Hepatocyte (in vitro differentiated cells): ENCODE data around the gene TMED10. TPM values are rescaled to one million over a fixed set of nuclear protein-coding genes. Genes with fewer than 3 reads are reported as not detected.

Experiments
- DNase-seq: peaks from one replicate; pipeline ENCODE4 v3.0.0-alpha.2; 2016; ENCODE audit warnings: low spot score
- H2AFZ ChIP-seq: fragments of 200-600 bp; sonication (generic); 2 replicates; pipeline ENCODE4 v1.6.0; 2016; ENCODE audit warnings: antibody characterized with exemption, mild to moderate bottlenecking
- H3K27ac ChIP-seq: fragments of 200-600 bp; sonication (generic); 2 replicates; pipeline ENCODE4 v1.5.1; 2016; ENCODE audit warnings: mild to moderate bottlenecking
- H3K27me3 ChIP-seq: fragments of 200-600 bp; sonication (generic); 2 replicates; pipeline ENCODE4 v1.6.1; 2016
- H3K36me3 ChIP-seq: fragments of 200-600 bp; sonication (generic); replicated peaks from 2 replicates; pipeline ENCODE4 v1.5.1; 2016; ENCODE audit warnings: low read depth; ENCODE audit not compliant: insufficient read depth
- H3K4me1 ChIP-seq: fragments of 200-600 bp; sonication (generic); 2 replicates; pipeline ENCODE4 v1.5.1; 2016; ENCODE audit warnings: mild to moderate bottlenecking, moderate library complexity; ENCODE audit not compliant: insufficient read depth
- H3K4me2 ChIP-seq: fragments of 200-600 bp; sonication (generic); 2 replicates; pipeline ENCODE4 v1.6.0; 2016
- H3K4me3 ChIP-seq: fragments of 200-600 bp; sonication (generic); 2 replicates; pipeline ENCODE4 v1.5.1; 2016; ENCODE audit warnings: mild to moderate bottlenecking
- H3K79me2 ChIP-seq: fragments of 200-600 bp; sonication (generic); 2 replicates; pipeline ENCODE4 v1.6.0; 2017; ENCODE audit warnings: mild to moderate bottlenecking
- H3K9me2 ChIP-seq: fragments of 200-600 bp; sonication (generic); replicated peaks from 2 replicates; pipeline ENCODE4 v1.6.0; 2017; ENCODE audit warnings: mild to moderate bottlenecking; ENCODE audit not compliant: insufficient read depth
- H3K9me3 ChIP-seq: fragments of 200-600 bp; sonication (generic); 2 replicates; pipeline ENCODE4 v1.5.1; 2016; ENCODE audit warnings: low read depth, mild to moderate bottlenecking
- H4K20me1 ChIP-seq: fragments of 200-600 bp; sonication (generic); 2 replicates; pipeline ENCODE4 v1.6.0; 2016; ENCODE audit warnings: mild to moderate bottlenecking; ENCODE audit not compliant: insufficient read depth, poor library complexity, severe bottlenecking
- CTCF ChIP-seq: fragments of 200-600 bp; sonication (generic); IDR thresholded peaks from 2 replicates; pipeline ENCODE4 v1.5.1; 2016; ENCODE audit warnings: antibody characterized with exemption, mild to moderate bottlenecking; ENCODE audit not compliant: poor library complexity
- EZH2 ChIP-seq: fragments of 200-600 bp; sonication (generic); IDR thresholded peaks from 2 replicates; pipeline ENCODE4 v1.6.1; 2016; ENCODE audit warnings: antibody characterized with exemption, mild to moderate bottlenecking, borderline replicate concordance
- EZH2phosphoT487 ChIP-seq: fragments of 200-600 bp; sonication (generic); IDR thresholded peaks from one replicate; pipeline ENCODE4 v1.6.1; 2018; ENCODE audit warnings: antibody characterized with exemption, mild to moderate bottlenecking, low read depth, moderate library complexity; ENCODE audit not compliant: unreplicated experiment, severe bottlenecking
- WGBS: methylation state at CpG from one replicate; pipeline ENCODE4 v1.1.6; 2016; ENCODE audit warnings: low lambda C conversion rate; ENCODE audit errors: missing lambda C conversion rate; 5-methylcytosine and 5-hydroxymethylcytosine counted together
- polyA plus RNA-seq: library from polyadenylated mRNA; unstranded; fragments of >200 nt; fragmentation: Nextera tagmentation; extraction: Ambion mirVana; gene quantifications from 2 replicates; pipeline ENCODE4 v1.2.1, GENCODE V29; 2016
- total RNA-seq: library from RNA; depleted of rRNA; stranded (reverse); fragments of >200 nt; gene quantifications from 2 replicates; pipeline ENCODE4 v1.2.3, GENCODE V29; 2014

TMED10 gene
- total and polyA plus RNA-seq, 2 experiments from 2014 or later, result 375 to 390 TPM

- H3K79me2 ChIP-seq, result no peaks in the 10 kb centered on the region
- no peak overlapping the region for H3K27ac ChIP-seq
- H2AFZ ChIP-seq, result no peak overlapping the region
- no peak overlapping the region for H3K4me3 ChIP-seq
- H4K20me1 ChIP-seq, result no peaks in the 10 kb centered on the region
- H3K27me3 ChIP-seq, result no peaks in the 10 kb centered on the region
- 88% methylated on average over 2 of the region's 2 CpGs for WGBS
- H3K9me2 ChIP-seq, result no peaks in the 10 kb centered on the region
- TF ChIP-seq EZH2phosphoT487, result no peak
- no peak for TF ChIP-seq CTCF
- no peak for TF ChIP-seq EZH2
- H3K36me3 ChIP-seq, result no peaks in the 10 kb centered on the region
- no peak for DNase-seq
- no peak overlapping the region for H3K4me2 ChIP-seq
- no peaks in the 10 kb centered on the region for H3K4me1 ChIP-seq
- no peaks in the 10 kb centered on the region for H3K9me3 ChIP-seq
Measured at GRCh38 chr14:75092698-75093097, 83.7 kb downstream of the TMED10 start.

GRCh38 chr14:75091251-75091650, 85.2 kb downstream of the TMED10 start:
- WGBS, result 82% methylated on average over 8 of the region's 8 CpGs
- Histone ChIP-seq H3K4me3 (no peak overlapping the region), H3K27ac (no peak overlapping the region), H3K36me3 (no peaks in the 10 kb centered on the region), H3K9me2 (no peaks in the 10 kb centered on the region), H3K9me3 (no peaks in the 10 kb centered on the region), H3K27me3 (no peaks in the 10 kb centered on the region), H3K4me1 (no peaks in the 10 kb centered on the region), H3K79me2 (no peaks in the 10 kb centered on the region), H2AFZ (no peak overlapping the region), H4K20me1 (no peaks in the 10 kb centered on the region), H3K4me2 (no peak overlapping the region)
- no peak for DNase-seq
- no peak for TF ChIP-seq EZH2
- no peak for TF ChIP-seq CTCF
- no peak for TF ChIP-seq EZH2phosphoT487

GRCh38 chr14:75090353-75090752, 86.1 kb downstream of the TMED10 start:
- Histone ChIP-seq H3K4me1 (no peaks in the 10 kb centered on the region), H3K79me2 (no peaks in the 10 kb centered on the region), H3K27me3 (no peaks in the 10 kb centered on the region), H4K20me1 (no peaks in the 10 kb centered on the region), H3K9me2 (no peaks in the 10 kb centered on the region), H3K4me2 (no peak overlapping the region), H3K9me3 (no peaks in the 10 kb centered on the region), H3K4me3 (no peak overlapping the region), H2AFZ (no peak overlapping the region), H3K27ac (no peak overlapping the region), H3K36me3 (no peaks in the 10 kb centered on the region)
- DNase-seq, result no peak
- no peak for TF ChIP-seq EZH2
- WGBS, result 83% methylated on average over 3 of the region's 3 CpGs

GRCh38 chr14:75088566-75089373, 87.6 kb downstream of the TMED10 start:
- Histone ChIP-seq H3K4me3 (no peak overlapping the region), H3K4me2 (no peak overlapping the region), H2AFZ (no peak overlapping the region), H3K36me3 (no peaks in the 10 kb centered on the region), H3K27ac (no peak overlapping the region), H3K9me3 (no peaks in the 10 kb centered on the region), H3K27me3 (no peaks in the 10 kb centered on the region), H3K4me1 (no peaks in the 10 kb centered on the region), H4K20me1 (no peaks in the 10 kb centered on the region), H3K79me2 (no peaks in the 10 kb centered on the region), H3K9me2 (no peaks in the 10 kb centered on the region)
- peak; percentile 86 for DNase-seq
- WGBS, result 57% methylated on average over 7 of the region's 7 CpGs
- TF ChIP-seq EZH2phosphoT487 (no peak), CTCF (peak; percentile 86), EZH2 (no peak)
